K562 (cell line): ENCODE data around the gene AASDH. TPM values are rescaled to one million over a fixed set of nuclear protein-coding genes. Genes with fewer than 3 reads are reported as not detected.

Experiments
- ATAC-seq: fragments of 200-7000 bp; cut with Tn5 transposase; 3 replicates; pipeline ENCODE4 v1.9.1; 2020; ENCODE audit warnings: moderate library complexity
- BruUV-seq: library from RNA; stranded (reverse); fragments of 400-500 nt; replicated peaks from 2 replicates; lab custom pipeline; 2021; lab: Mats Ljungman, UMichigan
- CTCF ChIA-PET: fragments of 300-600 bp; formaldehyde crosslinking; extraction: SDS; loops from one replicate; lab custom pipeline; 2021; ENCODE audit warnings: low intra/inter-chr PET ratio; lab: Yijun Ruan, JAX
- POLR2A ChIA-PET: fragments of 300-600, 350-650 bp; sonication (Branson Sonifier 250); formaldehyde crosslinking; extraction: SDS; loops from one replicate; lab custom pipeline; 2021; ENCODE audit warnings: antibody characterized with exemption, inconsistent platforms; lab: Yijun Ruan, JAX
- DNase-seq, 4 experiments: peaks; one replicate each; pipeline versions ENCODE4 v3.0.0 to v3.0.0-alpha.2; 2011 to 2018; ENCODE audit warnings: low spot score in 3 of 4, mixed read lengths in 3 of 4; ENCODE audit errors: extremely low read depth in 1 of 4
- FAIRE-seq: peaks from 2 replicates; lab custom pipeline; 2011; peaks lifted over from hg19 to GRCh38; lab: Jason Lieb, UNC
- H2AFZ ChIP-seq: 2 replicates; pipeline ENCODE4 v1.6.0; 2011; ENCODE audit warnings: low read depth, low read length, control low read depth, inconsistent platforms
- H3K27ac ChIP-seq: fragments of 200-600 bp; 3 replicates; pipeline ENCODE4 v1.8.0; 2011; ENCODE audit warnings: low read depth, mild to moderate bottlenecking, control low read depth, inconsistent platforms, low read length, moderate library complexity, mixed read lengths; ENCODE audit errors: extremely low read depth
- H3K27me3 ChIP-seq, 2 experiments: fragments of 300-600 bp in 1 of 2; 2 replicates in 1 of 2; 3 replicates in 1 of 2; pipeline versions ENCODE4 v1.6.0 to v1.8.0; 2011; ENCODE audit warnings: inconsistent platforms in 2 of 2, low read length in 2 of 2, mild to moderate bottlenecking in 1 of 2, mixed read lengths in 1 of 2, moderate library complexity in 1 of 2; ENCODE audit not compliant: control insufficient read depth in 2 of 2, insufficient read depth in 2 of 2
- H3K36me3 ChIP-seq: fragments of 300-600 bp; 3 replicates; pipeline ENCODE4 v1.8.0; 2011; ENCODE audit warnings: mild to moderate bottlenecking, low read length, inconsistent platforms; ENCODE audit not compliant: control insufficient read depth, insufficient read depth
- H3K4me1 ChIP-seq, 2 experiments: fragments of 200-600 bp in 1 of 2; replicated peaks in 1 of 2; 2 replicates in 1 of 2; 3 replicates in 1 of 2; pipeline versions ENCODE4 v1.5.1 to v1.8.0; 2011; ENCODE audit warnings: inconsistent platforms in 2 of 2, low read length in 2 of 2, mild to moderate bottlenecking in 1 of 2, mixed read lengths in 1 of 2, moderate library complexity in 1 of 2; ENCODE audit not compliant: control insufficient read depth in 2 of 2, insufficient read depth in 2 of 2
- H3K4me2 ChIP-seq: 2 replicates; pipeline ENCODE4 v1.6.1; 2011; ENCODE audit warnings: low read length, control low read depth, inconsistent platforms, mixed read lengths; ENCODE audit not compliant: insufficient read depth
- H3K4me3 ChIP-seq: fragments of 200-600 bp; sonication (generic), shearing (Covaris generic); 2 replicates; pipeline ENCODE4 v1.5.1; 2016; ENCODE audit warnings: control low read depth, inconsistent platforms
- H3K79me2 ChIP-seq: fragments of 200-600 bp; 3 replicates; pipeline ENCODE4 v1.8.0; 2011; ENCODE audit warnings: low read length, inconsistent platforms; ENCODE audit not compliant: control insufficient read depth, insufficient read depth
- H3K9ac ChIP-seq, 2 experiments: 2 replicates each; pipeline versions ENCODE4 v1.6.0 to v1.6.1; 2011; ENCODE audit warnings: low read depth in 2 of 2, low read length in 2 of 2, control low read depth in 1 of 2, inconsistent platforms in 1 of 2, mild to moderate bottlenecking in 1 of 2, mixed read lengths in 1 of 2; ENCODE audit not compliant: insufficient read depth in 1 of 2
- H3K9me1 ChIP-seq: one replicate; pipeline ENCODE4 v1.6.0; 2011; ENCODE audit warnings: inconsistent platforms, mild to moderate bottlenecking, low read length, moderate library complexity; ENCODE audit not compliant: control insufficient read depth, insufficient read depth
- H3K9me3 ChIP-seq: replicated peaks from 2 replicates; pipeline ENCODE4 v1.5.1; 2011; ENCODE audit warnings: low read depth, low read length, inconsistent platforms; ENCODE audit not compliant: control insufficient read depth, insufficient read depth
- H4K20me1 ChIP-seq: replicated peaks from 2 replicates; pipeline ENCODE4 v1.6.1; 2011; ENCODE audit warnings: low read length, inconsistent platforms, mixed read lengths; ENCODE audit not compliant: control insufficient read depth, insufficient read depth
- CBX8 ChIP-seq: fragments of 200-600 bp; sonication (generic); IDR thresholded peaks from 2 replicates; pipeline ENCODE4 v1.6.1; 2012; ENCODE audit warnings: borderline replicate concordance, mixed run types, low read depth, mild to moderate bottlenecking, moderate library complexity, mixed read lengths, low read length, control low read depth, inconsistent platforms; ENCODE audit not compliant: poor library complexity, severe bottlenecking; ENCODE audit errors: extremely low read depth
- HNRNPK ChIP-seq: fragments of 200-400 bp; formaldehyde crosslinking; IDR thresholded peaks from one replicate; pipeline ENCODE4 v1.6.1; 2018; ENCODE audit warnings: mild to moderate bottlenecking, low read depth, low read length; ENCODE audit not compliant: poor library complexity, severe bottlenecking
- SPI1 ChIP-seq: IDR thresholded peaks from 2 replicates; pipeline ENCODE4 v1.6.1; 2011; ENCODE audit warnings: low read depth, low read length, control low read depth, borderline replicate concordance
- WGBS: fragments of 100-300 bp; shearing (Covaris generic); methylation state at CpG from one replicate; pipeline ENCODE4 v1.1.6; 2016; ENCODE audit warnings: low coverage, mixed read lengths; ENCODE audit not compliant: insufficient coverage; ENCODE audit errors: missing lambda C conversion rate; 5-methylcytosine and 5-hydroxymethylcytosine counted together
- in situ Hi-C: fragments of 300-500 bp; cut with MboI; formaldehyde crosslinking; loops from 4 replicates; pipeline ENCODE4 v1.15.0; 2018; ENCODE audit warnings: inconsistent platforms, mixed read lengths
- intact Hi-C: fragments of 100-400 bp; cut with micrococcal nuclease; formaldehyde crosslinking; loops from 2 replicates; pipeline ENCODE4 v1.14.2; 2022
- polyA plus RNA-seq, 8 experiments: library from polyadenylated mRNA; depleted of rRNA in 4 of 8; stranded (reverse) in 5 of 8; unstranded in 3 of 8; fragments of >200 nt; fragmentation: Nextera tagmentation in 2 of 8; fragmentation: Illumina TruSeq in 1 of 8; extraction: Ambion mirVana in 2 of 8; extraction: Trizol in 1 of 8; gene quantifications; 2 replicates each; pipeline versions ENCODE4 v1.2.1 to v1.2.3, GENCODE V29; 2011 to 2014; ENCODE audit warnings: inconsistent platforms in 1 of 8, missing spikeins in 1 of 8
- total RNA-seq, 7 experiments: library from RNA; depleted of rRNA in 6 of 7; stranded (reverse); fragments of >200 nt in 6 of 7; fragmentation: Illumina TruSeq in 2 of 7; extraction: Trizol in 2 of 7; gene quantifications; 2 replicates each; pipeline versions ENCODE4 v1.2.1 to v1.2.3, GENCODE V29; 2011 to 2021; ENCODE audit warnings: low replicate concordance in 1 of 7

Gene AASDH
- total and polyA plus RNA-seq, 9 of the 15 experiments (the other 6 are each of a cell fraction or from before 2014, with no cell fraction given) = 8.6 to 29.7 (median 13.7) TPM

DNA sequence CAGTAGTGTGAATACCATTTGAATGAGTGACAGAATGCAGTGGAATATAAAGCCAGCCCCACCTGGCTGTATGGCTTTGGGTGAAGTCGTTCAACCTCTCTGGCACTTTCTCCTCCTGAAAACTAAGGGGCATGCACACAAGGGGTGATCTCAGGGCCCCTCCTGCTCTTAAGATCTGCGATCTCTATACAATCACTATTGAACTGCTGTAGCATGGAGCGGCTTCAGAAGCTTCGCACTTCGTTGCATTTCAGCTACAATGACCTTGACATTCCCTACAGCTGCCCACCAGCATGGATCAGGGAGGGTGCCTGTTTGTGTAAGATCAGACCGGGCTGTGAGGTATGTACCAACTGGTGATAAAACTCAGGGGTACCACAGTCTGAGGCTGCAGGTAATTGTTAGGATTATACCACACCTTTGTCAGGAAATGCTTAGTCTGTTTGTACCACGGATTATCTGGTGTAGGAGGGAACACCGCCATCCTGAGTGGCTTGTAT lies 85.2 kb downstream of the AASDH start:
- Histone ChIP-seq H3K36me3 (no peaks in the 10 kb centered on the region), H3K4me3 (no peak overlapping the region), H2AFZ (no peak overlapping the region), H3K9me1 (no peaks in the 10 kb centered on the region), H3K4me2 (no peak overlapping the region), H3K27ac (no peak overlapping the region), H4K20me1 (no peaks in the 10 kb centered on the region), H3K79me2 (no peaks in the 10 kb centered on the region), H3K9me3 (no peaks in the 10 kb centered on the region), H3K9ac (no peak overlapping the region), H3K27me3 (peaks cover 20 to 39% of the 10 kb centered on the region in 2 experiments; a peak in 4 of 5 replicates), H3K4me1 (no peaks in the 10 kb centered on the region; a peak in 1 of 5 replicates)
- no peak for FAIRE-seq
- intact Hi-C loops (loop anchor here (1.0 to 10.0 kb wide), 4 partner anchors 187 to 560 kb away; partner anchors contain the start of gene CEP135), in situ Hi-C loops (no loop called here)
- WGBS = 3% methylated on average over 8 of the region's 8 CpGs
- no peak for TF ChIP-seq SPI1
- TF ChIP-seq HNRNPK = no peak
- peak; percentile 69 for TF ChIP-seq CBX8
- ATAC-seq = no peak; the same call in 1 of the 3 replicates
- CTCF ChIA-PET = interaction anchor here (0.7 to 1.9 kb wide), 4 partner anchors 148 to 1331 kb away, joined by 3 to 7 read pairs (median 4); no protein-coding TSS in a partner anchor
- no peak for DNase-seq
- BruUV-seq = no TSS peak
- POLR2A ChIA-PET = no interaction called here
